CD4-positive, alpha-beta T cell treated with Interferon gamma for 1 hour (primary cell): ENCODE data around the gene CTBP2.

Source experiments
- DNase-seq: peaks from one replicate; pipeline ENCODE4 v3.0.0-alpha.2; 2020

The CTBP2 gene

GRCh38 chr10:125003146-125003900, 157.0 kb downstream of the CTBP2 start:
- no peak for DNase-seq

DNA sequence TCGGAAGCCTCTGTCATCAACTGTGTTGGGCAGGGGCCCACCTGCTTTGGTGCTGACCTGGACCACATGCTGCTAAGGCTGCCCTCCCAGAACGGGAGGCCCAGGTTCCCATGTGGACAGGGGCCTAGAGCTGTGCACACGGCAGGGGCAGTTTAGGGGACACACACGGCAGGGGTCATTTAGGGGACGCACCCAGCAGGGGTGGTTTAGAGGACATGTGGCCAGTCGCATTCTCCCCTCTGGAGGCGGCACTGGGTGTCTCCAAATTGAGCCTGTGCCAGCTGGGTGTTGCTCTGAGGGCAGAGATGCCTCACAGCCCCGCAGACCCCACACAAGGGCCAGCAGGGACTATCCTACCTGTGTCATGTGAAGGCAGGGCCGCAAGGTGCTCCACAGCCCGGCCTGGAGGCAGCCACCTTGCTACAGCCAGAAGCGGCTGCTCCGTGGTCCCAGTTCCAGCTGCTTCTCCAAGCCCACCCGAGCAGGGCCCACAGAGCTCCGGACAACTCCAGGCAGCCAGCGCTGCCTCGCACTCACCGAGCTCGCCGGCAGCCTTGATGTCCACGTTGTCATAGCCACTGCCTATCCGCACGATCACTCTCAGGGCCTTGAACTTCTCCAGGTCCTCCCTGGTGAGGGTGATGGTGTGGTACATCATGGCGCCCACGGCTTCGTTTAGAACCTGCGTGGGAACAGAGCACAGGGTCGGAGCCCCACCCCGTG, 157.8 kb downstream of the CTBP2 start:
- DNase-seq, result no peak

GRCh38 chr10:125002047-125002422, 158.3 kb downstream of the CTBP2 start:
- no peak for DNase-seq

DNA sequence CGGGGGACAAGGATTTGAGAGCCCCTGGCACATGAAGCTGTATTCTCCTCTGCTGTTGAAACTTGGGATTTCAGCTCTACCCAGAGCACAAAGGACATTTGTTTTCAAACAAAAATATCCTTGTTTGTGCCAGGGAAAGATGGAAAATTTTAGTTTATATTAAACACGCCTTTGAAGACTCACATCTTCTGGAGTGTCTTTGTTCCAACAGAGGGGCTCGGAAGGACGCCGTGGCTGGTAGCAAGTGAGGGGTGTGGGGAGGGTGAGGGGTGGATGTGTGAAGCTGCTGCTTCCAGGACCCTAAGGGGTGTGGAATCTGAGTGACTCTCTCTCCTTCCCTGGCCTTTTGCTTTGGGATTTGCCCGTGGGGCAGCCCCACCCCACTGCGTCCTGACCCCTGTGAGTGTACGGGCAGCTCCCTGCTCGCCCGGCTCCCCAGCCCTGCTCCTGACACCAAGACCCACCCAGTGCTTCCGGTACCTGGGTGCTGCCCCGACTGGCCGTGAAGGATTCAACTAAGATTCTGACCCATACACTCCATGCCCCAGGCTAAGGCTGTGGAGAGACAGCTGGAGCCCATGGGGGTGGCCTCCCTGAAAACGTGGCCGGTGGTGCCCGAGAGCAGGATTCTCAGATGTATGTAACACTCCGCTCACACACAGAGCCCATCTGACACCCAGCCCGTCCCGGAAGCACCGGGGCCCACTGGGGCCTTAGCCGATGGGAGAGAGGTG, 158.9 kb downstream of the CTBP2 start:
- DNase-seq, result no peak

DNA sequence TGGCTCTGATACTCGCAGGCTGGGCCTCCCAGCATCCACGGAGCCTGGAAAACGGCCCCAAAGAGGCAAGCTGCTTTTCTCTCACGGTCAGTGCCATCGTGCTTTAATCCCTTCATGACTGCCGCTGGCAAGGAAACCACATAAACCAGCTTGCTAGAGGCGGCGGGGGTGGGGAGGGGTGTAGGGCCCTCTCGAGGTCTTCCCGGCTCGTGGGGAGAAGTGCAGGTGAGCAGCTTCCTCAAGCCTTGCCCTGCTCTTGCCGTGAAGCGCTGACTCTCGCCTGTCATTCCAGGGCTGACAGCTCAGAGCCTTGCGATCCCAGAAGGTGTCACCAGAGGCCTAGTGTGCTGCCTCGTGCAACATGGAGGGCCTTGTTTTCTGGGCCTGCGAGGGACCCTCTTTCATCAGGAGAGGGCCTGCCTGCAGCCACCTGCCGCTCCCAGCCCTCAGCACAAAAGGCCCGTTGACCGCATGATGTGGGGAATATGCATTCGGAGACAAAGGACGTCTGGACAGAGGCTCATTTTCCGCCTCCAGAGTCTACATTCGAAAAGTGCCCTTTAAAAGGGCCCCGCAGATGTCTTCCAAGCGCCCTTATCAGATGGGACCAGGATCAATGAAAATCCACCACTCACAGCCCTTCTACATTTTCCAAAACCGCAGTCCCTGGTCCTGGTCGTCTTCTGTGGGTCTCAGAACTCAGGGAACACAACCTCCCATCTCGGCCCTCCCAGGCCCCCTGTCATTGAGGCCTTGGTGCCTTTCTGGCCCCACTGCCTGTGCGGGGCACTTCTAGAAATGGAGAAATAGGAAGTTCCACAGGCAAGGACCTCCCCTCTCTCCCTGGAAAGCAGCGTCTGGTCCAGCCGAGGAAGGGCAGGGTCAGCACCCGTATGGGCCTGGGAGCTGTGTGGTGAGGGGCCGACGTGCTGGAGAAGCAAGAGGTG, 159.7 kb downstream of the CTBP2 start:
- no peak for DNase-seq

DNA sequence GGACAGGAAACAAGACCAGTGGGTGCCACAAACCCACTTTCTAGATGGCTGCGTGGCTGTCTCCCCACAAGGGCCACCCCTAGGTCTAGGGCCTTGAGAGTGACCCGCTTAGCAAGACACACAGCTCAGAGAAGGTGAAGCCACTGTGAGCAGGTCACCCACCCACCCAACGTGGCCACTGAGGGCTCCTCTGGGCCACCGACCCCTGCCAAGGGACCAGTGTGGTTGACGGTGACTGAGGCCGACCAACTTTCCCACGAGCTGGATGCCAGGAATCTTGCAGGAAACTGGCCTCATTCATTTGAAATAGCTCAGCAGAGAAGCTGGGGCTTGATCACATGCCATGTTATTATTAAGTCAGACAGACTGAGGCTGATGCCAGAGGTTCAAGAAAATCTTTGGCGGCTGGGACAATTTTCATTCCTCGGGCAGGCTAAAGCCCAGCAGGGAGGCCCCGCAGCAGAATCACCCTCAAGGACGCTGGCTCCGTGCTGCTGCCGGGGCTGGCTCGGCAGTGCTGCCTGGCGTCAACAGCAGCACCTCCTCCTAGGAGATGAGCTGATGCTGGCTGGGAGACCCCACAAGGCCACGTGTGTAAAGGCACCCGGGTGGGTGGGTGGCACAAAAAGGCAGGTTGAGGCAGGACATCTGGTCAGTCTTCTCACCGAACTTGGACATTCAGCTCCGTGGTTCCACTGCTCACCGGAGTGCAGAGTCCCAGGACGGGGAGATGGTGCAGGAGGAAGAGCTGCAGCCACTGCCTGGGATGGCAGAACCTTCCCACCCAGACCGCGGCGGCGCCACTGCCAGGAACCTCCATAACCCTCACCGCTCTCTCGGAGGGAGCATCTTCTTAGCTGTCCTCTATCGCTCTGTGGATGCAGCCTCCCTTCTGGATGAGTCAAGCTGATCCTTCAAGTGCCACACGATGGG, 160.7 kb downstream of the CTBP2 start:
- no peak for DNase-seq

DNA sequence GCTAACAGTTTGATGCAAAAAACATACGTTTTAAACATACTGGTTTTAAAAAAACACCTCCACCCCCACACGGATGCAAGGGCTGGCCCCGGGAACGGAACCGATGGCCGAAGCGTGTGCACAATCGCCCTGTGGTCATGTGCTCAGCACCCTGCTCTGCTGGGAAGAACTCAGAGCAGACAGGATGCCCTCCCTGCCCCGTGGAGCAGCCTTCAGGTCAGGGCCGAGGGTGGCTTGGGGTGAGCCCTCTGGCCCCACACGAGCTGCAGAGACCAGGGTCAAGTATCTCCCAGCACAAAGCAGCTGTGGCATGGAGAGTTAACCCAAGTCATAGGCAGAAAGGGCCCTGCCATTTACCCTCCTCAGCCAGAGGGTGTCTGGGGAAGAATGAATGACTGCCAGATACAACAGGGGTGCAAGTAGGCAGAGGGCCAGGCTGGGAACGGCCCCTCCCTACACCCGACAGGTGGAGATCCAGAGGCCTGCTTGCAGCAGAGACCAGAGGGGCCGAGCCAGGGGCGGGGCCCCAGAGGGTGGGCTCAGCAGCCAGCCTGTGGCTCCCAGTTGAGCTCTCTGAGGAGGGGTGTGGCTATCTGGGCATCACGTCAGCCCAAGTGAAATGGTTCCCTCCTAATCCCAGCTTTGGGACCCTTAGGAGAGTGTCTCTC, 161.6 kb downstream of the CTBP2 start:
- DNase-seq, result no peak

- no peak for DNase-seq
Measured at GRCh38 chr10:124997771-124998623, 162.4 kb downstream of the CTBP2 start.

DNA sequence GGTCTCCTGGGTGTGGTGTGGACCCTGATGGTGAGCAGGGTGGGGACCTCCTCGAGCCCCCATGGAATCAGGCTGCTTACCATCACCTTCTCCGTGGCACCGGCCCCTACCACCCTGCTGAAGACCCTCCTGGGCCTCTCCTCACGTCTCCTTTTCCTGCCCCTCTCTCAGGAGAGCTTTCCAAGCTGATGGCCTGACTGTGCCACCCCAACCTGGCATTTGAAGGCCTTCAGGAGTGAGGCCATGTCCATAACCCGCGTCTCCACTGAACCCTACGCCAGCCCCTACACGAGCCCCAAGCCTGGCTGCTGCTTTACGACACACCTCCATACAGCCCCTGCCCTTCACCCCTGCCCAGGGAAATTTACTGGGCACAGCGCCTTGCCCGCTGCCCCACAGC, 163.1 kb downstream of the CTBP2 start:
- no peak for DNase-seq

DNA sequence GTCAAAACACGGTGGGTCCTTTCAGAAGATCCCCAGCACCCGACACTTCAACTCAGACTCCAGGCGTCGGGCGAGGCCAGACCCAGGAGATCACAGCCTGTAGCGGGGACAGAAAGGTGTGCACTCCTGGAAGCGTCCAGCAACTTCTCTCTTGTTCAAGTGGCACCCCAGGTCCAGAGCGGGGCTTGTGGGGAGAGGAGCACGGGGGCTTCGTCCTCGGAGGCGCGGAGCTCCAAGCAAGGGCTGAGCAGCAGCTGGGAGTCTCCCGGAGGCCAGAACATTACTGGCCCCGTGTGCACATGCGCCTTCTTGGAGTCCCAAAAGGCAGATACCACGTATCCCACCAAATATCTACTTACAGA, 163.5 kb downstream of the CTBP2 start:
- no peak for DNase-seq

DNA sequence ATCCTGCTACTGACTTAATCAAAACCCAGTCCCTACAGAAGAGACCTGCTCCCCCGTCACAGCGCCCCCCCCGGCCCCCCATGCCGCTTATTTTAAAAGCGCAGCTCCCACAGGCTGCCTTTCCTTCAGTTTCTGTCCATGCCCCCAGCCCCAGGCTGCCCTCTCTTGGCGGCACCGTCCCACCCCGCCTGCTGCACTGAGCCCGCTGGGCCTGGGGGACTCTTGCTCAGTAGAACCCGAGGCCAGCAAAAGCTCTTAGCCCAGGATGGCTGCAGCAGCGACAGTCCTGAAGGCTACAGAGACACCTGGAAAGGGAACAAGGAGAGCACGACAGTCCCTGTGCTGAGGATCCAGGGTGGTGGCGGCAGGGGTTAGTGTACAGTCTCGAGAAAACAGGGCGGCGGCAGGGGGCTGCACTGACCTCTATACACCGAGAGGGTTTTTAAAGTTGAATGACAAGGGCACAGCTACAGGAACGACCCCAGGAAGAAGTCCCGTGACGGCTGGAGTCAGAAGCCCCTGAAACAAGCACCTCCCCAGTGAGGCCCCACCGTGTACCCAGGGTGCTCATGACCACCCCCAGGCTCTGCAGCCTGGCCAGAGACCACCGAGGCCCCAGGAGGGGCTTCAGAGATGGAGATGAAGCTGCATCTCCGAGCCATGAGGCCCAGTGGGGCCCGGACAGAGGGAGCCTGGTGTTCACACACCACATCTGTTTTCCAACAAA, 164.1 kb downstream of the CTBP2 start:
- DNase-seq, result no peak

DNA sequence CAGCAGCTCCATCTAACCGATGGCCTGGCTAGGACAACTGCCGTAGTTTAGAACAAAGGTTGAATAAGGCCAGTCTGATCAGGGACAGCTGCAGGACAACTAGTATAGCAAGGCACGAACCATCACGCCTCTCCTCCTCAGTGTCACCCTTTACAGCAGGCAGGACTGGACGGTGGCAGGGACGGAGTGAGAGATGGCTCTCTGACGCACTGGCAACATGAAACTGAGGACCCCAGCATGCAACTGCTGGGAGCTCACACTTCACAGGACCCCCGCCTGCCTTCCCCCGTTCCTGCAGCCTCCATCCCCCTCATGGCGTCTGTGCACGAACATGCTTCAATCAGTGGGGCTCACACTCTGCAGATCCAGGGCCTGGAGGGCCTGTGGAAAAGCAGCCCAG, 164.8 kb downstream of the CTBP2 start:
- no peak for DNase-seq

- DNase-seq, result no peak
Measured at GRCh38 chr10:124994573-124995473, 165.5 kb downstream of the CTBP2 start.

DNA sequence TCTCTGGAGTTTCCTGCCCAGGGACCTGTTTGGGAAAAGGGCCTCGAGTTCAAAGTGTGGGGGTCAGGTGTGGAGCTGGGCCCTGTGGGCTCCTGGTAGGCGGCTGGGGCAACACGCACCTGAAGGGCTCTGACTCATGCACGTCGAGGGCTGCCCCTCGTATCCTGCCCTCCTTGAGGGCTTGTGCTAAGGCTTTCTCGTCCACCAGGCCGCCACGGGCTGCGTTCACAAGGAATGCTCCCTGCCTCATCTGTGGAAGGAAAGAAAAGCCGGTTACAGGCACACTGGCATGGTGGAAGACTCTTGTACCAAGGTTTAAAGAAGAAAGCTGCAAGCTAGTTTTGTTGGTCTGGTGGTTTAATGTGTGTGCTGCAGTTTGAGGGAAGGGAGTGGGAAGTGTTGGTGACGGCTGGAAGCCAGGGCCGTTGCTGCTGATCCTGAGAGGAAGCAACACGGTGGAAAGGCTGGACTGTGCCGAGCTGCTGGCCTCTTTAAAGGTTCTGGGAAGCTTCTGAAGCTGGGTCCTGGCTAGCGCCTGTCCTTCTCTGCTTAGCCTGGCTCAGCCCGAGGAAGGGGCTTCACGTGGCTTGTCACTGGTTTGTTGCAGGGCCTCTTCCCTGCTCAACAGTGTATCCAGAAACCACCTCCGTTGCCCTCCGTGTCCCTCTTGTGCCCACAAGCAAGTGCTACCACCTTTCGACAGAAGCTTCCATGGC, 166.5 kb downstream of the CTBP2 start:
- no peak for DNase-seq

DNA sequence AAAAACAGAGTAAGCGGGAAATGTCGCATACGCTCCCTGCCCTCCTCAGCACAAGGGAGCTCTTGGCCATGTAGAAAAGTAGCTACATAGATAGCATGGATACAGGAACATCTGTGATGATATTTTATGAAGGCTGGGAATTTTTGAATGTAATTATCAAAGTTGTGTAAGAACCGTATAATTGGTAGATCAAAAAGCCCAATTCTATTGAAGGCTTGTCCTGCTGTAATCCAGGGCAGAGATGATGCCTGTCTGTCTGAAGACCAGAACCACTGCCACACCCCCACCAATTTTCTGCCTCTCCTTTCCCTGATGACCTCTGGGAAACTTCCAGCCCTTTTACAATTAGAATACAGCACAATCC, 167.0 kb downstream of the CTBP2 start:
- DNase-seq, result no peak

GRCh38 chr10:124992462-124993344, 167.7 kb downstream of the CTBP2 start:
- no peak for DNase-seq

DNA sequence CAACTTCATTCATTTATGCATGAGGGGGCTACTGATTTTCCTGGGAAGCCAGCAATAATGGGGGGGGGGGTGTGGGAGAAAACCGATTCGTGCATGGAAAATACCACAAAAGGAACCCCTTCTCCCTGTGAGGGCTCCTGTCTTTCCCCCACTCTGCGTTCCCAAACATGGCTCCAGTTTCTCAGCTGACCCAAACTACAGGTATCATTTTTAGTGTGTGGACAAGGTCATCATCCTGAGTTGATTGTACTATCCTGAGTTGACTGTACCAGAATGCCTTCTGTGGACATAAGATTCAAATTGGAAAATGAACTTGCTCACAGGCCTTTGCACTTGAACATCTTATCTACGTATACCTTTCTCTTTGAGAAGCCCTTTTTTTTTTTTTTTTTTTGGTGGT, 168.5 kb downstream of the CTBP2 start:
- DNase-seq, result no peak
